ENCODE measurements around the gene SNX24.
A peak's percentile ranks its signal among the peaks of the same experiment; 100 is the strongest.
"Not testable (repeated sequence)": the region's sequence is repeated elsewhere in the genome, so short reads cannot be mapped to it uniquely, and the experiment has no call there.

The SNX24 gene

GRCh38 chr5:122971333-122971732 is 125.9 kb downstream of the SNX24 start:
- DNase-seq = no peak

GRCh38 chr5:122972877-122973276 is 127.5 kb downstream of the SNX24 start:
- DNase-seq = no peak

- DNase-seq = not testable (repeated sequence)
These were observed 128.3 kb downstream of the SNX24 start for GRCh38 chr5:122973759-122974158.

- DNase-seq = not testable (repeated sequence)
These were observed 128.8 kb downstream of the SNX24 start for GRCh38 chr5:122974251-122974650.

GRCh38 chr5:122977319-122977718 is 131.9 kb downstream of the SNX24 start:
- DNase-seq = no peak

GRCh38 chr5:122978068-122978467 is 132.7 kb downstream of the SNX24 start:
- DNase-seq = no peak

- no peak for DNase-seq
These were observed 133.4 kb downstream of the SNX24 start for GRCh38 chr5:122978644-122979297.

- DNase-seq = no peak
These were observed 136.4 kb downstream of the SNX24 start for GRCh38 chr5:122981846-122982245.

- DNase-seq = no peak
These were observed 137.0 kb downstream of the SNX24 start for GRCh38 chr5:122982376-122982775.

- no peak for DNase-seq
These were observed 139.0 kb downstream of the SNX24 start for GRCh38 chr5:122984425-122984824.

GRCh38 chr5:122985006-122985700 is 139.7 kb downstream of the SNX24 start:
- DNase-seq = no peak

GRCh38 chr5:122985954-122986721 is 140.7 kb downstream of the SNX24 start:
- no peak for DNase-seq

- DNase-seq = no peak
These were observed 150.7 kb downstream of the SNX24 start for GRCh38 chr5:122996091-122996490.

- DNase-seq = no peak
These were observed 151.9 kb downstream of the SNX24 start for GRCh38 chr5:122997294-122997693.

- peak; percentile 13 to 34 for DNase-seq
These were observed 154.6 kb downstream of the SNX24 start for GRCh38 chr5:122999947-123000563.

- no peak for DNase-seq
These were observed 155.3 kb downstream of the SNX24 start for GRCh38 chr5:123000731-123001130.

- DNase-seq = no peak
These were observed 156.4 kb downstream of the SNX24 start for GRCh38 chr5:123001808-123002207.

- no peak for DNase-seq
These were observed 161.8 kb downstream of the SNX24 start for GRCh38 chr5:123007182-123007581.

GRCh38 chr5:123007754-123008153 is 162.3 kb downstream of the SNX24 start:
- no peak for DNase-seq

GRCh38 chr5:123012321-123012720 is 166.9 kb downstream of the SNX24 start:
- no peak for DNase-seq

GRCh38 chr5:123014689-123015088 is 169.3 kb downstream of the SNX24 start:
- DNase-seq = no peak

GRCh38 chr5:123028222-123028621 is 182.8 kb downstream of the SNX24 start:
- DNase-seq = no peak

- DNase-seq = no peak
These were observed 187.8 kb downstream of the SNX24 start for GRCh38 chr5:123033157-123033671.

Data from CD4-positive, alpha-beta T cell treated with Interleukin-4 for 1 hour (primary cell).